Esophagus squamous epithelium (tissue), 4 donors: Measurements from ENCODE around the gene SSH3.

Source experiments
- CTCF ChIP-seq, 6 experiments: fragments of 450-650 bp in 4 of 6; fragments of 200-600 bp in 2 of 6; sonication (generic) in 2 of 6; IDR thresholded peaks; one replicate each; pipeline ENCODE4 v1.5.1; 2016 to 2019; ENCODE audit warnings: antibody characterized with exemption in 6 of 6, mild to moderate bottlenecking in 4 of 6, moderate library complexity in 4 of 6
- POLR2A ChIP-seq, 4 donors: fragments of 450-650 bp; IDR thresholded peaks; one replicate each; pipeline ENCODE4 v1.6.1; 2017; ENCODE audit warnings: antibody characterized with exemption in 4 of 4, mild to moderate bottlenecking in 4 of 4, moderate library complexity in 3 of 4

DNA sequence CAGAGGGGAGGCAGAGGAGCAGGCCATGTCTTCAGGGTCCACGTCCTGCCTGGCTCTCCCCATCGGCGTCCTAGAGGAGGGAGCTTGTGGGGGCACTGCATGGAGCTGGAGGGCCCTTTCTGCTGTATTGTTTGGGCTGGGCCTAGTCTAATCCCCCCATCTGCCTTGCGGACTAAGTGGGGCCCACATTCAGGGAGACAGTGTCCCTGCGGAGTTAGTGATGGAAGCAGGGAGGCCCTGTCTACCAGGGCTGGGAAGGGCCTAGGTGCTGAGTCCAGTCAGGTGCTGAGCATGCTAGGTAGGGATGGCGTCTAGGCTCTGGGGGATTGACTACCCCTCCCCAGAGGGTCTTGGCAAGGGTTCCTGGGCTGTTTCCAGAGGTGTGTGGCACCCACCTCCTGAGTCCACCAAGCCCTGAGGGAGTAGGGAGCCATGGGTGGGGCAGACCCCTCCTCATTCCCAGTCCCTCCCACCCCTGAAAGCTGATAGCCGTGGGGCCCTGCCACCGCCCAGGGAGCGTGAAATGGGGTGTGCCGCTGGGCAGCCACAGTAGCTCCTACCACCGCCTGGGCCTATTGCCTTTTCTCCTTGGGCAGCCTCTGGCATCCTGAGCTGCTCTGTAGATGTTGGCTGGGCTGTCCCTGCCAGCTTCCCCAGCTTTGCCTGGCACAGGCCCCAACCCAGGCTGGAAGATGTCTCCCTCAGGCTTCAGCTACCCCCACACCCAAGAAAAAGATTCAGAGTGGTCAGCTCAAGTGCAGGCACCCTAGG lies 51.9 kb downstream of the SSH3 start:
- no peak for TF ChIP-seq CTCF (IDR thresholded peaks at IDR 0.05)
- no peak for TF ChIP-seq POLR2A (IDR thresholded peaks at IDR 0.05)
